Testis (tissue), 3 donors: ENCODE measurements around the gene PTN. TPM values are rescaled to one million over a fixed set of nuclear protein-coding genes. Genes with fewer than 3 reads are reported as not detected.

Experiments used
- DNase-seq: peaks from one replicate; pipeline ENCODE4 v3.0.0-alpha.2; 2019
- H3K27ac ChIP-seq, 2 donors: fragments of 200-600 bp; sonication (generic); one replicate each; pipeline ENCODE4 v1.5.1; 2019
- H3K27me3 ChIP-seq: fragments of 200-600 bp; sonication (generic); one replicate; pipeline ENCODE4 v1.5.1; 2019
- H3K36me3 ChIP-seq: fragments of 200-600 bp; sonication (generic); one replicate; pipeline ENCODE4 v1.5.1; 2017; ENCODE audit warnings: low read depth; ENCODE audit errors: missing control alignments
- H3K4me1 ChIP-seq: fragments of 200-600 bp; sonication (generic); one replicate; pipeline ENCODE4 v1.5.1; 2019
- H3K4me3 ChIP-seq, 2 donors: fragments of 200-600 bp; sonication (generic); one replicate each; pipeline ENCODE4 v1.5.1; 2017 to 2019
- H3K9me3 ChIP-seq: fragments of 200-600 bp; sonication (generic); one replicate; pipeline ENCODE4 v1.5.1; 2017
- POLR2A ChIP-seq: fragments of 450-650 bp; IDR thresholded peaks from one replicate; pipeline ENCODE4 v1.6.1; 2017; ENCODE audit warnings: antibody characterized with exemption, mild to moderate bottlenecking, moderate library complexity
- WGBS, 2 donors: methylation state at CpG; one replicate each; pipeline ENCODE4 v1.1.5; 2018; 5-methylcytosine and 5-hydroxymethylcytosine counted together
- intact Hi-C: fragments of 100-400 bp; cut with DNase I; formaldehyde crosslinking; loops from one replicate; pipeline ENCODE4 v1.15.1; 2023; ENCODE audit warnings: low total_unique reads
- polyA plus RNA-seq: library from polyadenylated mRNA; stranded (reverse); fragments of 350-450 nt; fragmentation: Illumina TruSeq; extraction: RNeasy Lipid Tissue Mini Kit (QIAGEN cat#74804); gene quantifications from one replicate; pipeline ENCODE4 v1.2.3, GENCODE V29; 2014; ENCODE audit warnings: low read depth, low replicate concordance; ENCODE audit not compliant: insufficient read depth
- total RNA-seq, 2 donors: library from RNA; depleted of rRNA; stranded (reverse); fragments of >200 nt; gene quantifications; one replicate each; pipeline ENCODE4 v1.2.3, GENCODE V29; 2016
- TF ChIP-seq, protein P1 (sequence below), 3 experiments: fragments of 450-650 bp in 2 of 3; fragments of 200-600 bp in 1 of 3; sonication (generic) in 1 of 3; IDR thresholded peaks; one replicate each; pipeline ENCODE4 v1.5.1; 2016 to 2019; ENCODE audit warnings: antibody characterized with exemption in 3 of 3, mild to moderate bottlenecking in 2 of 3, moderate library complexity in 1 of 3

Gene PTN
- total and polyA plus RNA-seq, 3 donors from 2014 or later, result 55.8 to 131 (median 80.7) TPM

DNA sequence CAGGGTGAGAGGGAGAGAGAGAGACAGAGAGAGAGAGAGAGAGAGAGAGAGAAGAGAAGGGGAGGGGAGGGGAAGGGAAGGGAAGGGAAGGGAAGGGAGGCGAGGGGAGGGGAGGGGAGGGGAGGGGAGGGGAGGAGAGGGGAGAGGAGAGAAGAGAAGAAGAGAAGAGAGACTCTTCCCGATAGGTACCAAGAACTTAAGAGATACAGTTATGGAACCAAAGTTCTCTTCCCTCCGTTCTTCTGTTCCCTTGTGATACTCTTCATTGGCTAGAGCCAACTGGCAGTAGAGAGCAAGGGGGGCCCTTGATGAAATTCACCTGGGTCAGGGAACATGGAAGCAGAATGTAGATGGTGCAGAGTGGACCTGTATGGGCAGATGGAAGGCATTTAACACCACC, 122.1 kb downstream of the PTN start:
- intact Hi-C loops, result no loop called here
- Histone ChIP-seq H3K4me1 (no peaks in the 10 kb centered on the region), H3K9me3 (no peaks in the 10 kb centered on the region), H3K36me3 (no peaks in the 10 kb centered on the region), H3K27me3 (no peaks in the 10 kb centered on the region), H3K4me3 (no peak overlapping the region), H3K27ac (no peak overlapping the region)
- DNase-seq, result no peak
- TF ChIP-seq, protein P1, sequence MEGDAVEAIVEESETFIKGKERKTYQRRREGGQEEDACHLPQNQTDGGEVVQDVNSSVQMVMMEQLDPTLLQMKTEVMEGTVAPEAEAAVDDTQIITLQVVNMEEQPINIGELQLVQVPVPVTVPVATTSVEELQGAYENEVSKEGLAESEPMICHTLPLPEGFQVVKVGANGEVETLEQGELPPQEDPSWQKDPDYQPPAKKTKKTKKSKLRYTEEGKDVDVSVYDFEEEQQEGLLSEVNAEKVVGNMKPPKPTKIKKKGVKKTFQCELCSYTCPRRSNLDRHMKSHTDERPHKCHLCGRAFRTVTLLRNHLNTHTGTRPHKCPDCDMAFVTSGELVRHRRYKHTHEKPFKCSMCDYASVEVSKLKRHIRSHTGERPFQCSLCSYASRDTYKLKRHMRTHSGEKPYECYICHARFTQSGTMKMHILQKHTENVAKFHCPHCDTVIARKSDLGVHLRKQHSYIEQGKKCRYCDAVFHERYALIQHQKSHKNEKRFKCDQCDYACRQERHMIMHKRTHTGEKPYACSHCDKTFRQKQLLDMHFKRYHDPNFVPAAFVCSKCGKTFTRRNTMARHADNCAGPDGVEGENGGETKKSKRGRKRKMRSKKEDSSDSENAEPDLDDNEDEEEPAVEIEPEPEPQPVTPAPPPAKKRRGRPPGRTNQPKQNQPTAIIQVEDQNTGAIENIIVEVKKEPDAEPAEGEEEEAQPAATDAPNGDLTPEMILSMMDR (IDR thresholded peaks at IDR 0.05), result no peak
- no peak for TF ChIP-seq POLR2A
- WGBS, 2 donors, result 77 to 83% methylated on average over 3 of the region's 3 CpGs

DNA sequence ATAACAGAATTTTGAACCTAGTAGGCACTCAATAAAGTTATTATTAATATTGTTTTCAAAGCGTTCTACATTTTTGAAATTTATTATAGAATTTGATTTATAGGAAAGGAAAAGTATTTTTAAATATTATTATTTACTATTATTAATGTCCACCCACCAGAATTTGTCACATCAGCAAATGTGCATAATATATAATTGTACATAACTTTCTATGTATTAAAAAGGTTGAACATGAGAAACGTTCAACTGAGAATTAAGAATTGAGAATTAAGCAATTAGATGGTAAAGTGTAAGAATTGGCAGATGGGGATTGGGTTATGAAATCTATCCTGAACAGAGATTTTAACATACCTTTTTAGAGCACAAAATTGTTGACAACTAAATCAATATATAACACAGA, 129.8 kb downstream of the PTN start:
- no peak overlapping the region for H3K27ac ChIP-seq
- no peaks in the 10 kb centered on the region for H3K36me3 ChIP-seq
- no peak for DNase-seq
- H3K27me3 ChIP-seq, result no peaks in the 10 kb centered on the region
- H3K4me3 ChIP-seq, result no peak overlapping the region
- intact Hi-C loops, result no loop called here
- no peaks in the 10 kb centered on the region for H3K9me3 ChIP-seq
- 88 to 94% methylated on average over 2 of the region's 2 CpGs for WGBS, 2 donors
- no peaks in the 10 kb centered on the region for H3K4me1 ChIP-seq
- TF ChIP-seq, protein P1 (IDR thresholded peaks at IDR 0.05), result no peak
- no peak for TF ChIP-seq POLR2A

DNA sequence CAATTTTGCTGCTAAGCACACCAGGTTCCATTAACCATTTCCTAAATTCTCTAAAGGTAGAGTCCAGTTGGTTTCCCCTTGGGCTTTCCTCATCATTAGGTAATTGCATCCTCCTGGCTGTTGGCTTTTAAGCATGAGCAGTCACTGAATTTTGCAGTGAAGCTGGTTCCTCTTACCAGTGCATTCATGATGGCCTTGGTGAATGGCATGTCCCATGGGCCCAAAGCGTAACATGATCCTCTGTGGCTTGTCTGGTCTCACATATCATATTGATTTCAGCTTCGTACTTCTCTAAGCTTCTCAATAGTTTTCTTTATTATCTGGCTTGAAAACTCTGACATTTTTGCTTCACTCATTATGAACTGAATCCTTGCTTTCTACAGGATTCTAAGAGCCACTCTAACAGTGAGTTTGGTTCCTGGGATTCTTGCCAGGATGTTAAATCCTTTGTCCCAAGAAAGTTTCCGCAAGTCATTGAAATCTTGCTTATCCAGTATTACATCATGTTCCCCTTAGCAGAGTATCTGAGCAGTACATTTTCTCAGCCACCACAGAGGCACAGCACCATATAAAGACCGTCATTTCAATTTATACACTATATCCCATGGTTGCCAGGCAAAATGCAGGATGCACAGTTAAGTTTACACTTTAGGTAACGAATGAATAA, 134.2 kb downstream of the PTN start:
- no peak for DNase-seq
- no peak overlapping the region for H3K4me3 ChIP-seq
- no peaks in the 10 kb centered on the region for H3K9me3 ChIP-seq
- no peaks in the 10 kb centered on the region for H3K27me3 ChIP-seq
- 80 to 83% methylated on average over 5 of the region's 5 CpGs for WGBS, 2 donors
- H3K4me1 ChIP-seq, result no peaks in the 10 kb centered on the region
- TF ChIP-seq, protein P1 (IDR thresholded peaks at IDR 0.05), result no peak
- no peak for TF ChIP-seq POLR2A
- H3K27ac ChIP-seq, result no peak overlapping the region
- intact Hi-C loops, result no loop called here
- H3K36me3 ChIP-seq, result no peaks in the 10 kb centered on the region

DNA sequence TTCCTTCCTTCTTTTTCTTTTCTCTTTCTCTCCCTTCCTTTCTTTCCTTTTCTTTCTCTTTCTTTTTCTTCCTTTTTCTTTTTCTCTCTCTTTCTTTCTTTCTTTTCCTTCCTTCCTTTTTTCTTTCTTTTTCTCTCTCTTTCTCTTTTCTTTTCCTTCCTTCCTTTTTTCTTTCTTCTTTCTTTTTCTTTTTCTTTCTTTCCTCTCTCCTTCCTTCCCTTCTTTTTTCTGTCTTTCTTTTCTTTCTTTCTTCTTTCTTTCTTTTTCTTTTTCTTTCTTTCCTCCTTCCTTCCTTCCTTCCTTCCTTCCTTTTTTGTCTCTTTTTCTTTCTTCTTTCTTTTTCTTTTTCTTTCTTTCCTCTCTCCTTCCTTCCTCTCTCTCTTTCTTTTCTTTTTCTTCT, 136.8 kb downstream of the PTN start:
- DNase-seq, result no peak
- Histone ChIP-seq H3K27ac (no peak overlapping the region), H3K36me3 (no peaks in the 10 kb centered on the region), H3K27me3 (no peaks in the 10 kb centered on the region), H3K4me1 (no peaks in the 10 kb centered on the region), H3K4me3 (no peak overlapping the region), H3K9me3 (no peaks in the 10 kb centered on the region)
- TF ChIP-seq POLR2A, result no peak
- TF ChIP-seq, protein P1 (IDR thresholded peaks at IDR 0.05), result no peak
- intact Hi-C loops, result no loop called here

DNA sequence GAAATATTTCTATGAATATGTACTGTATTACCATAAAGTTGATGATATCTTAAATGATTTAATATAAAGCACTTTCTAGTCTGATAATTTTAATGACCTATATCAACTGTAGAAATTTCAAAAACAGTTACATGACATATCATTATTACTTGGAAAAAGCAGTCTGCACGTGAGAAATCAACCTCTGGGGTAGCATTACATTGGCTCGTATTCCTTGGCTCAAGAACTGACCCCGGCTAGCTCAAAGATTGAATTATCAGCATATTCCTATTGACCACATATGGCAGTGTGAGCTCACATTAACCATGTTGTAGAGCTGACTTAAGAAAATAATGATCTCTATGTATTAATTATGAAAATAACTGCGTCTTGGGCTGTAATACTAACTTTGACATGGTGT, 139.3 kb downstream of the PTN start:
- H3K9me3 ChIP-seq, result no peaks in the 10 kb centered on the region
- no peak overlapping the region for H3K4me3 ChIP-seq
- no peaks in the 10 kb centered on the region for H3K27me3 ChIP-seq
- no peak overlapping the region for H3K27ac ChIP-seq
- DNase-seq, result no peak
- H3K4me1 ChIP-seq, result no peaks in the 10 kb centered on the region
- TF ChIP-seq, protein P1 (IDR thresholded peaks at IDR 0.05), result no peak
- no peak for TF ChIP-seq POLR2A
- intact Hi-C loops, result no loop called here
- WGBS, 2 donors, result 71 to 78% methylated on average over 4 of the region's 4 CpGs
- no peaks in the 10 kb centered on the region for H3K36me3 ChIP-seq
